BLaER1 treated with 17β-estradiol and CSF1 and Interleukin-3, amounts not matched to agents 10 nM and 100 nM (cell line): ENCODE data around the gene PCGF3.

Experiments used
- H3K27ac ChIP-seq, 11 experiments: shearing (Covaris generic); formaldehyde crosslinking; 2 replicates each; pipeline ENCODE4 v1.8.1; 2022
- H3K27me3 ChIP-seq, 11 experiments: shearing (Covaris generic); formaldehyde crosslinking; 2 replicates each; pipeline ENCODE4 v1.8.1; 2022
- H3K36me3 ChIP-seq, 11 experiments: shearing (Covaris generic); formaldehyde crosslinking; 2 replicates each; pipeline ENCODE4 v1.8.1; 2022
- H3K4me1 ChIP-seq, 10 experiments: shearing (Covaris generic); formaldehyde crosslinking; 2 replicates each; pipeline ENCODE4 v1.8.1; 2022
- H3K4me2 ChIP-seq, 11 experiments: shearing (Covaris generic); formaldehyde crosslinking; 2 replicates each; pipeline ENCODE4 v1.8.1; 2022
- H3K4me3 ChIP-seq, 10 experiments: shearing (Covaris generic); formaldehyde crosslinking; 2 replicates each; pipeline ENCODE4 v1.8.1; 2022
- H3K9ac ChIP-seq, 11 experiments: shearing (Covaris generic); formaldehyde crosslinking; 2 replicates each; pipeline ENCODE4 v1.8.1; 2022
- H3K9me3 ChIP-seq, 11 experiments: shearing (Covaris generic); formaldehyde crosslinking; replicated peaks in 1 of 11; 2 replicates each; pipeline ENCODE4 v1.8.1; 2022
- H4K20me1 ChIP-seq, 11 experiments: shearing (Covaris generic); formaldehyde crosslinking; 2 replicates each; pipeline ENCODE4 v1.8.1; 2022
- Cebpa-rat ChIP-seq, 11 experiments: shearing (Covaris generic); IDR thresholded peaks; 2 replicates each; pipeline ENCODE4 v1.8.1; 2022

Gene PCGF3

DNA sequence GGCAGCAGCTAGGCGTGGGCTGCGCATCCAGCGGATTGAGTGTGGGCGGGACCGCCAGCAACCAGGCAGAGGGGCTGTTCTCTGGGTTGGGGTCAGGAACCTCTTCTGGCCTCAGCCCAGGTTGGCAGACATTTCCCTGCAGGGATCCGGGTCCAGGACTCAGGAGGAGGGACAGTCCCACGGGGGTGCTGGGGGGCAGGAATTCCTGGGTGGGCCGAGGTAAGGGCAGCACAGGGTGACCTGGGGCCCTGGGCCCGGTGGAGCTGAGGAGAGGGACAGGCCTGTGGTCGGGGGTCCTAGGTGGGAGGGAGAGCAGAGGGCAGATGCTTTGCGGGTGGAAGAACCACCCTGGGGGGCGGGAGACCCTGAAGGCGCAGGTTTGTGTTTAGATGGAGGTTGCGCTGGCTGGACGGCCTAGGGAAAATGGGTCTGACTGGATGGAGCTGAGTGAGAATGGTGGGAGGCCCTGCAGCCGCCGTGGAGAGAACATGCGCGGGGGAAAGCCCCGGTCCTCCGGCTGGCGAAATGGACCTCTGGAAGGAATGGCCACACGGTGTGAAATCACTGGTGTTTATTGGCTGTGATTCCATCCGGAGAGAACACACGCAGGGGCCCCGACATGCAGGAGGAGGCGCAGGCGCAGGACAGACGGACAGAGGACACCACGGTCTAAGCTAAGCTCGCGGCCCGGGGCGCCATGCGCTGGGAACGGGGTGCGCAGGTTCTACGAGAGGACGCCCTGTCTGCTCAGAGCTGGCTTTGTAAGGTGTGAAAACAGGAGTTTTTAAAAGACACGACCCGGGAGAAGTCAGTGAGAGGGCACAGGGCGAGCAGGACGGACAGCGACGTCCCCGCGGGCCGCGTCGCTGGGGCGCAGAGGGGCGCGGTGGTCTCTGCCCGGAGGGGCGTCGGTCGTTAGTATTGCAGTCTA is 79.0 kb downstream of the PCGF3 start:
- Histone ChIP-seq H3K4me3 (no peak overlapping the region), H3K9ac (peak overlapping the region in 1 of 11 experiments; percentile 9; a peak in 1 of 22 replicates), H3K27me3 (peaks cover 0 to 10% (median 0%) of the 10 kb centered on the region in 11 experiments; a peak in 3 of 22 replicates), H4K20me1 (peaks cover 4 to 18% (median 15%) of the 10 kb centered on the region in 11 experiments; a peak in 18 of 22 replicates), H3K4me2 (peak overlapping the region; percentile 86 to 95 (median 92); a peak in 21 of 22 replicates), H3K9me3 (no peaks in the 10 kb centered on the region), H3K27ac (peak overlapping the region in 5 of 11 experiments; percentile 84 to 100 (median 96); a peak in 5 of 22 replicates), H3K36me3 (peaks cover 7 to 12% (median 8%) of the 10 kb centered on the region in 11 experiments), H3K4me1 (peaks cover 48 to 64% (median 49%) of the 10 kb centered on the region in 10 experiments)
- no peak for TF ChIP-seq Cebpa-rat (IDR thresholded peaks at IDR 0.05)

DNA sequence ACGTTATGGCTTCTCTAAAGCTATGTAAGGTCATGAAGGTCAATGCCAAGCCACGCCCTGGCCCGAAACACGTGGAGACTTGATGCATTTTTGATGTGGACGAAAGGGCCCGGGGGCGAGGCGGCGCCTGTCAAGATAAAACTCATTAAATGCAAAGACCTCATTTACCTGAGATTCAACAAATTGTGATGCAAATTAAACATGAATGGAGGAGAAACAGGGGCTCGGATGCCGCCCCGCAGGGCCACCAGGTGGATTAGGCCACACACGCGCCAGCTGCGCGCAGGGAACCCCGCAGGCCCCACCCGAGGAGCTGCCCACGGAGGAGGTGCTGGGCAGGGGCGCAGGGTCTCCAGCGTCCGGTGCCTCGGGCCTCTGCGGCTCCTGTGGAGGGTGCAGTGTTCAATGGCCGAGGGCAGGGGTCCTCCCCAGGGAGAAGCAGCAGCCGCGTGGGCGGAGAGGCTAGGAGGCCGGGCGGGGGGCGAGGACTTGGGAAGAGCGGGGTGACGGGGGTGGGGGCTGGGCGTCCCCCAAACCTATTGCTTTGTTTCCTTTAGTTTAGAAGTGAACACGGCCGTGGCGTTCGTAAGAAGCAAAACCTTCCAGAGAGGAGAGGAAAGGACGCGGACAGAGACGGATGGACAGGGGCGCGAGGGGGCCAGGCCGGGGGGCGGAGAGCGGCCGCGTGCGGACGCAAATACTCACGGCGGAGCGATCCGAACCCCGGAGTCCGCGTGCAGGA is 79.9 kb downstream of the PCGF3 start:
- Histone ChIP-seq H3K4me3 (no peak overlapping the region), H3K9ac (no peak overlapping the region), H4K20me1 (peaks cover 0 to 10% (median 7%) of the 10 kb centered on the region in 11 experiments; a peak in 10 of 22 replicates), H3K9me3 (no peaks in the 10 kb centered on the region), H3K27me3 (peaks cover 0 to 15% (median 0%) of the 10 kb centered on the region in 11 experiments; a peak in 6 of 22 replicates), H3K27ac (no peak overlapping the region), H3K4me2 (no peak overlapping the region), H3K4me1 (peaks cover 39 to 55% (median 41%) of the 10 kb centered on the region in 10 experiments), H3K36me3 (peaks cover 0 to 3% (median under 1%) of the 10 kb centered on the region in 11 experiments; a peak in 9 of 22 replicates)
- TF ChIP-seq Cebpa-rat (IDR thresholded peaks at IDR 0.05): no peak

- H3K27ac ChIP-seq: no peak overlapping the region
- H3K27me3 ChIP-seq: peaks cover under 1 to 20% (median 1%) of the 10 kb centered on the region in 11 experiments; a peak in 14 of 22 replicates
- H3K36me3 ChIP-seq: no peaks in the 10 kb centered on the region
- H3K4me1 ChIP-seq: peaks cover 36 to 52% (median 40%) of the 10 kb centered on the region in 10 experiments
- no peaks in the 10 kb centered on the region for H3K9me3 ChIP-seq
- no peak overlapping the region for H3K9ac ChIP-seq
- H3K4me3 ChIP-seq: no peak overlapping the region
- TF ChIP-seq Cebpa-rat (IDR thresholded peaks at IDR 0.05): no peak
- 0 out of 22 replicates have a peak overlapping the region, but pooled peaks of 1 of the 11 experiments have one; percentile 55 for H3K4me2 ChIP-seq
- peaks cover 0 to 4% (median 2%) of the 10 kb centered on the region in 11 experiments; a peak in 8 of 22 replicates for H4K20me1 ChIP-seq
These were observed 80.6 kb downstream of the PCGF3 start for GRCh38 chr4:786074-786741.

- Histone ChIP-seq H3K27me3 (peaks cover 7 to 27% (median 8%) of the 10 kb centered on the region in 11 experiments), H3K36me3 (no peaks in the 10 kb centered on the region), H4K20me1 (peaks cover 0 to 4% (median 0%) of the 10 kb centered on the region in 11 experiments; a peak in 1 of 22 replicates), H3K27ac (no peak overlapping the region), H3K4me2 (peak overlapping the region in 10 of 11 experiments; percentile 15 to 62 (median 34); a peak in 16 of 22 replicates), H3K9ac (no peak overlapping the region), H3K4me1 (peaks cover 36 to 52% (median 40%) of the 10 kb centered on the region in 10 experiments), H3K4me3 (no peak overlapping the region), H3K9me3 (no peaks in the 10 kb centered on the region)
- TF ChIP-seq Cebpa-rat (IDR thresholded peaks at IDR 0.05): no peak
These were observed 81.2 kb downstream of the PCGF3 start for GRCh38 chr4:786861-787300.

DNA sequence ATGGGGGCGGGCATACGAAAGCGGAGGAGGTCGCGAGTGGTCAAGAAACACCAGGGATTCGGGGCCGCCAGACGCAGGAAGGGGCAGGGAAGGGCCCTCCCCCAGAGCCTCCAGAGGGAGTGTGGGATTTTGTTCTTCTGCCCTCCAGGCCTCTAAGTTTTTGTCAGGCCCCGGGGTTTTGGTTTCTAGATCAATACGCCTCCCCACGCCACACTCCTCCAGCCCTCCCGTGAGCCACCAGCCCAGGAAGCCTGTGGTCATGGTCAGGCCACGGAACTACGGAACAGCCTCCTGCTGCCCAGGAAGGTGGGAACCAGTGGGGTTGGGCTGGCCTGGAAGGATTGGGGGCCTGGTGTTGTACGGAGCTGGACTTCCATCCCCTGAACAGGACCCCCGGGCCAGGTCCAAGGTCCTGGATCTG is 81.9 kb downstream of the PCGF3 start:
- H3K4me3 ChIP-seq: no peak overlapping the region
- no peaks in the 10 kb centered on the region for H3K9me3 ChIP-seq
- H3K36me3 ChIP-seq: no peaks in the 10 kb centered on the region
- peaks cover 14 to 34% (median 15%) of the 10 kb centered on the region in 11 experiments for H3K27me3 ChIP-seq
- peaks cover 0 to 4% (median 0%) of the 10 kb centered on the region in 11 experiments; a peak in 1 of 22 replicates for H4K20me1 ChIP-seq
- peak overlapping the region in 4 of 11 experiments; percentile 28 to 50 (median 36); a peak in 3 of 22 replicates for H3K9ac ChIP-seq
- peak overlapping the region in 10 of 11 experiments; percentile 15 to 62 (median 34); a peak in 20 of 22 replicates for H3K4me2 ChIP-seq
- H3K4me1 ChIP-seq: peaks cover 31 to 46% (median 34%) of the 10 kb centered on the region in 10 experiments
- no peak overlapping the region for H3K27ac ChIP-seq
- no peak for TF ChIP-seq Cebpa-rat (IDR thresholded peaks at IDR 0.05)

DNA sequence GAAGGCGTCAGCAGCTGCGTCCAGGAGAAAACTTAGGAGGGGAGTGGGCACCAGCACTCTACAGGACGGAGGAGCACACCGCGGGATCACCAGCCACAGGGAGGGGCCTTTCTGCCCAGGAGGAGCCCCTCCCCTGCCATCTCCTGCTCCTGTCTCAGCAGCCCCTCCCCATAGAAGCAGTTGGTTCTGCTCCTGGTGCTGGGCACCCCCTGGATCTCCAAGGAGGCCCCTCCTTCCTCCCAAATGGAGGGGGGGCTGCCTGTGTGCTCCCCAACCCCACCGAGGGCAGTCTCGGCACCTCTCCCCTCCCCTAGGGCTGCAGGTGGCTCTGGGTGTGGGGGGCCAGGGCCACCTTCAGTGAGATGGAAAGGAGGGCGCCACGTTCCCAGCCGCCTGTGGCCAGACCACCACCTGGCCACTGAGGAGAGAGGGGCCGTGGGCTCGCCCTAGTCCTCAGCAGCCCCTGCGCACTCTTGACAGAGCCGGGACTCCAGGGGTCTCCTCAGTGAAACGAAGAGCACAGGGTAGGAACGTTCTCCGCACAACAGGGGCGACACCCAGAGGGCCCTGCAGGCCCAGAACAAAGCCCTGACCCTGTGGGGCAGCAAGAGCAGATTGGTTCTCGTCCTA is 82.5 kb downstream of the PCGF3 start:
- H3K9ac ChIP-seq: no peak overlapping the region; a peak in 1 of 22 replicates
- peak overlapping the region in 10 of 11 experiments; percentile 15 to 62 (median 34); a peak in 16 of 22 replicates for H3K4me2 ChIP-seq
- no peak for TF ChIP-seq Cebpa-rat (IDR thresholded peaks at IDR 0.05)
- no peak overlapping the region for H3K27ac ChIP-seq
- peaks cover 0 to 4% (median 0%) of the 10 kb centered on the region in 11 experiments; a peak in 1 of 22 replicates for H4K20me1 ChIP-seq
- H3K27me3 ChIP-seq: peaks cover 19 to 40% (median 21%) of the 10 kb centered on the region in 11 experiments
- H3K9me3 ChIP-seq: no peaks in the 10 kb centered on the region
- H3K4me1 ChIP-seq: peaks cover 27 to 41% (median 32%) of the 10 kb centered on the region in 10 experiments
- no peaks in the 10 kb centered on the region for H3K36me3 ChIP-seq
- H3K4me3 ChIP-seq: no peak overlapping the region

DNA sequence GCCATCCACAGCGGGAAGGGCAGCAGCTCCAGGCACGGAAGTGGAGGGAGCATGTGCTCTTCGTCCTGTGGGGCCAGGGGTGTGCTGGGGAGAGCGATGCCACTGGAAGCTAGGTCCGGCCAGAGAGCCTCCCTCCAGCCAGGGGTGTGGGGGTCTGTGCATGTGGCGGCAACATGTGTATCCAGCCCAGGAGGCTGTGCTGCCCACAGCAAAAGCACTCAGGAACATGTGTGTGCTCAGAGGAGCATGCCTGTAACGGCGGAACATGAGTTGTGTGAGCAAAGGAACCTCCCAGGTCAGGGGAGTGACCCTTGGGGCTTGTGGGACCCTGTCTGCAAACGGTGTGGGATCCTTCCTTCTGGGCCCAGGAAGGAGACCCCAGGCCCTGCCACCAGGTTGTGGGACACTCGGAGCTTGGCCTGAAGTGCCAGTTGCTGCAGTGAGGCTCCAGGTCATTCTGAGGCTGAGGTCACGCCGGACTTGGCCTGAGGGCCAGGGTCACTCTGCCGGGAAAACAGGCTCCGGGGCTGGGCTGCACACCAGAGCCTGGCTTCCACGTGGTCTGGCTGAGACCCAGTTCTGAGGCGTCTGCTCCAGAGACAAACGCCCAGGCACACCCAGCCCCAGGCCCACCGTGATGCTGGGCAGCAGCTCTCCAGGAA is 83.1 kb downstream of the PCGF3 start:
- Histone ChIP-seq H3K4me1 (peaks cover 24 to 41% (median 31%) of the 10 kb centered on the region in 10 experiments), H3K9me3 (no peaks in the 10 kb centered on the region), H3K27ac (no peak overlapping the region), H4K20me1 (peaks cover 0 to 7% (median 0%) of the 10 kb centered on the region in 11 experiments; a peak in 2 of 22 replicates), H3K9ac (no peak overlapping the region), H3K36me3 (no peaks in the 10 kb centered on the region), H3K4me3 (no peak overlapping the region), H3K27me3 (peaks cover 24 to 46% (median 27%) of the 10 kb centered on the region in 11 experiments), H3K4me2 (no peak overlapping the region)
- TF ChIP-seq Cebpa-rat (IDR thresholded peaks at IDR 0.05): no peak
